Activated CD4-positive, alpha-beta T cell treated with anti-CD3 and anti-CD28 coated beads, Interleukin-10, Interleukin-2, amounts not matched to agents 100 ng/mL and 50 ng/mL, durations not matched to agents 16 hours and 8 hours (primary cell): ENCODE measurements around the gene RITA1.

ENCODE experiments used
- DNase-seq: peaks from one replicate; pipeline ENCODE4 v3.0.0-alpha.2; 2020

RITA1 gene

DNA sequence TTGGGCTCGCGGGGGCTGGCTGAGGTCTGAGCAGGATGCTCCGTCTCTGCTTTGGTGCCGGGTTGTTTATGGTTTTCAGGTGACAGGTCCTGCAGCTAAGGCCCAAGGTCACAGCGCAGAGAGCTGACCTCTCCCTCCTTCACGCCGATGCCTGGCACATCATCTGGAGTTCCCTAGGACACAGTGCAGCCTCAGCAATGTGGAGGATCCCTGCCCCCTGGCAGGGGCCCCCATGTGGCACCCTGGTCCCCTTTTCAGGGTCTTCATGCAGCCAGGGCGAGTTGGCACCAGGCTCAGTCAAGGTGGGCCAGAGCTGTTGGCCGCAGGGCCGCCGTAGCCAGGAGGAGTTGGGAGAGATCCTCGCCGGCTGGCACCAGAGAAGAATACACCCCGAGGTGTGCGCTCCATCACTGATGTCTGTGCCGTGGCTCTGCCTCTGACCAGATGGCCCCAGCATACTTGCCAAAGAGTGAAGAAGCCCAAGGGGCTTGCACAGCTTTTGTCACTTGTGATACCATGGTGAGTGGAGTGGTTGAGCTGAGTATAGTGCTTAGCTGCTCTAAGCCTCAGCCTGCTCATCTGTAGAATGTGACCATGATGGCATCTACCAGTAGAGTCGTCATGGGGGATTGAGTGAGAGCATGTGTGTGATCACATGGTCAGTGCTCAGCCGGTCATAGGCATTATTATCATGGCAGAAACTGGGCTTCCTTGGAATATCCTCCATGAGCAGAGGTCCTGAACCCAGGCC is 46.7 kb downstream of the RITA1 start:
- no peak for DNase-seq

DNA sequence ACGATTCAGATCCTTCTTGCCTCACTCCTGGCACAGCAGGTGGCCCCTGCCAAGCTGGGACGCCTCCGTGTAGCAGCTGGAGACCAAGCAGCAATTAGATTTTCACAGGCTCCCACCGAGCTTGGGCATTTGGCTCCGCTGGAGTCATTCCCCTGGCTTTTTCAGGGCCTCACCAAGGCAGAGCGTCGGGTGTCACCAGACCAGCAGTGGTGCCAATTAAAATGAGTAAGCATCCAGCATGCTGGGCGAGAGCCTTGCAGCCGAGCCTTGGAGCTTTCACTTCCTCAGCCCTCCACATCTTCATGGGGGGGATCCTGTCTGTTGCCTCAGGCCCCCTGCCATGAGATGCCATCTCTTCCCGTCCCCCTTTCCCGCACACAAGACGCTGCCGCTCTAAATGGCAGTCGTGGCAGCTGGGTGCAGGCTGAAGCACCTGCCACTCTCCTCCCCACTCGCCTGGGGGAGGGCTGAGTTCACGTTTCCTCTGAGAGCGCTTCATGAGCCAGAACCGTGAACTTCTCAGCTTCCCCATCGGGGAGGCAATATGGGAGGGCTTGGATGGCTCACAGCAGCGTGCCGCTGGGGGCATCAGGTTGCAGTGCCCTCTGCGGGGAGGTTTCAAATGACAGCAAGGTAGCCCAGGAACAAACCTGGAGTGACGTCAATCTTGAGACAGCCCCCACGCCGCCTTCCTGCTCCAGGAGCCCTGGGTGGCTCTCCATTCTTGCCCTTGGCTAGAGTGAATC is 47.5 kb downstream of the RITA1 start:
- DNase-seq = peak; percentile 64

DNA sequence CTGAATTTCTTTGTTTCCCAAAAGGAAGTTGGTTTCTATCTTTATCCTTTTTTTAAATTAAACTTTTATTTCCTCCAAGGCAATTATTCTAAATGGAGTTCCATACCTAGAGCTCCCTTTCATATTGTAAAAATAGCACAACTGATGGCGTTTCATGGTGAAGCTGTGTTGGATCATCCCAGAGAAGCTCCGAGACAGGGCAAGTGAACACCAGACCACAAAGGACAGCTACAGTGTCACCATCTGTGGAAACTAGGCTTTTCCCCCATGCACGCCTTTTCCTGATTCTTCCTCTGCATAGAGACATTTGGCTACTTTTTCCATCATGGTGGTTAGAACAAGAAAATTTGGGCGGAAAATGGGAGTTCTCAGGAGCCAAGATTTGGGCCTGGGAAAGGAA is 48.4 kb downstream of the RITA1 start:
- DNase-seq = no peak

DNA sequence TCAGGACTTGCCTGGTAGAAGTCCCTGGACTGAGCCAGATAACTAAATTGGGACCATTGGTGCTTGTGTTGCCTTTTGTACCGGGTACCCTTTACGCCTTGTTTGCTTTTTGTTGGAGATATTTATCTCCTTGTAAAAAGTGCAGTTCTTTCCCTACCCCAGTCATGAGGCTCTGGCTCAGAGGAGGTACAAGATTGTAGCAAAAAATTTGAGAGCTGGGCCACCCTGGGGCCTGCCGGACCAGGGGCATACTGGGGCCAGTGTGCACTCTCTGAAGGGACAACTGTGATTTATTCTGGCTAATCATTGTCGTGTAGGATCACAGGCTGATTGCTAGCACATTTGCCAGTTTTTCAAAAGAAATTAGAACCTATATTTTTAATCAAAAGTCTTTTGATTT is 49.0 kb downstream of the RITA1 start:
- no peak for DNase-seq

DNA sequence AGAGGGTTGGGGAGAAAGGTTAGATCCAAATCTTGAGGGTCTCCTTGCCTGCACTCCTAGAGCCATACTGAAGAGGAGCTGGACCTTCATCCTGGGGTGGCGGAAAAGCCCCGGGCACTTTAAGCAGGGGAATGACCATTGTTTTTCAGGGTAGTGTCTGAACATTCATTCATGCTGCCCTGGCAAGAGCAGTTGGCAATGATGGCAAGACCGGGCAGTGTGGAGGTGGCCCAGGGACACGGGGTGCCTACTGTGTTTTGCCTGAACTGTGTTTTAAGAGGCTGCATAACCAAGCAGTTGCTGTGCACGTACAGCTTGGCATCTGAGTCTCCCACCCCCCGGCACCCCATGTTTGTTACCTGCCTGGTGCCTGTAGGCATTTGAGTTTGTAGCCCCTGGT is 50.5 kb downstream of the RITA1 start:
- no peak for DNase-seq

DNA sequence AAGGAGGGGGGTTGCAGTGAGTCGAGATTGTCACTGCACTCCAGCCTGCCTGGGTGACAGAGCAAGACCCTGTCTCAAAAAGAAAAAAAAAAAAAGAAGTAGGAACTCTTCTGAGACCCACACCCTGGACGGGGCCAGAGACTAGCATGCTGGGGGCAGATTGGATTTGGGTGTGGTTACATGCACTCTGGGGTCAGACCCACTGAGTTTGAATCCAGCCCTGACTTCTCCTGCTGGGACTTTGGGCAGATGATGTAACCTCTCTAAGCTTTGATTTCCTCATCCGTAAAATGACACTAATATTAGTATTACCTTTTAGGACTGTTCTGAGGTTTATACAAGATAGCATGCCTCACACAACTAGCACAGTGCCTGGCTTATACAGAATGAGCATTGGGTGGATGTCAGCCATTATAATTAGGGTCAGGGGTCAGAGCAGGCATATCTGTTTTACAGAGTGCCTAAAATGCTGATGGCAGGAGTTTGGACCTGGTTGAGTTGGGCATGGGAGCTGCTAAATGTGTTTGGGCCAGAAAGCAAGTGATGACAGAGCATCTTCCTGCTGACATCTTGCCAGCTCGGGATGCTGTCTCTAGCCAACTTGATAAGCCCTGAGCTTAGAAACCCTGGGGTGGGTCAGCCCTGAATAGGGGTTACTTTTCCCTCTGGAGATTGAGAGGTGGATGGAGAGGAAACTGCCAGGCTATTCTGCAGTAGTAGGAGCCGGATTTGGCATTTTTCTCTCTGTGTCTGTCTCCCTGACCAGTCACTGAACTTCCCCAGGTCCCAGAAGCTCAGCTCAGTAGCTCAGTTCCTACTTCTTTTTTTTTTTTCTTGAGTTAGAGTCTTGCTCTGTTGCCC is 51.2 kb downstream of the RITA1 start:
- DNase-seq = no peak

DNA sequence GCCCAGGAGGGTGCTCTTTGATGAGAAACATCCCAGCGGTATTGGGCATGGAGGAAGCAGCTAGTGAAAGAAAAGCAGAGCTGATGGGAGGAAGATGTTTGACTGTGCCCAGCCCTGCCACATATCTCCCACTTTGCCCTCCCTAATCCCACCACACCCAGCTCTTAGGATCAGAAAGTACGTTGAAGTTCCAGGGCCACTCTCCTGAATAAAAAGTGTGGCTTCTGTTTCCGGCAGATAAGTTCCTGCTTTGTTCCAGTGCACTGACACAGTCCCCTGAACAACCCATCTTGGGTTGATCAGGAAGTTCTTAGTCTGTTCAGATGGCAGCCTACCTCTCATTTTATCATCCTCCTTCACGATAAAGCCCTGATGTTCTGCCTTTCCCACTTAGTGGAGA is 52.2 kb downstream of the RITA1 start:
- DNase-seq = no peak

DNA sequence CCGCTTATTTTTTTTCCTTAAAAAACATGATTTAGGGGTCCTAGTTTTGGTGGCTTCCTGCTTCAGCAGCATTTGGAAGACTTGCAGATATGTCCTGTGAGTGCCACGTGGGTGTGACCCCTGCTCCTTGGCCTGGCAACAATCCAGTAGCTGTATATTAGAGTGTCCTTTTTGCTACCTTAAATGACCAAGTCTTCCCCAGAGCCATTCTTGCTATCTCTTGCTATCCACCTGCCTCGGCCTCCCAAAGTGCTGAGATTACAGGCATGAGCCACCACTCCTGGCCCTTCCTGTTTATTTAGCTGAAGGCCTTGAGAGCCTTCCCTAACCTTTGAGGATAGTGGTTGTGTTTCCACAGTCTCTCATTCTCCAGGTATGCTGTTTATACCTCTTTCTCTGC is 52.8 kb downstream of the RITA1 start:
- DNase-seq = no peak

DNA sequence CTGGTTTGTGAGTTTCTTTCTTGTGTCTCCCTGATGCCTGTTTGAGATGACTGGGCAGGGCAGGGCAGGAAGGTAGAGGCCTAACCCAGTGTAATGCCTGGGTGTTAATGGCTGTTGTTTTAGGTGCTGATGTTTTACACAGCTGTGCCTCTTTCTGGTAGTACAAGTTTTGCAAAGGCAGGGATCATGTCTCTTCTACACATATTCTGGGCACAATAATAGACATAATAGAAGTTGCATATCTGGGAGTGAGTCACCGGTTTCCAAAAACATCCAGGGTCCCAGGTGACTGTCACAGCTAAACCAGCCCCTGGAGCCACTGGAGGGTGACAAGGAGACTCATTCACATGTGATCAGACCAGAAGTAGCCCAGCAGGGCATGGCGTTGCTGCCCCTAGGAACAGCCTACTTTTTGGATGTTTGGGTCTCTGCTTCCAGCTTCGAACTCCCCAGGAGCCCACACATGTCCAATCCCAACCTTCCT is 53.8 kb downstream of the RITA1 start:
- no peak for DNase-seq

DNA sequence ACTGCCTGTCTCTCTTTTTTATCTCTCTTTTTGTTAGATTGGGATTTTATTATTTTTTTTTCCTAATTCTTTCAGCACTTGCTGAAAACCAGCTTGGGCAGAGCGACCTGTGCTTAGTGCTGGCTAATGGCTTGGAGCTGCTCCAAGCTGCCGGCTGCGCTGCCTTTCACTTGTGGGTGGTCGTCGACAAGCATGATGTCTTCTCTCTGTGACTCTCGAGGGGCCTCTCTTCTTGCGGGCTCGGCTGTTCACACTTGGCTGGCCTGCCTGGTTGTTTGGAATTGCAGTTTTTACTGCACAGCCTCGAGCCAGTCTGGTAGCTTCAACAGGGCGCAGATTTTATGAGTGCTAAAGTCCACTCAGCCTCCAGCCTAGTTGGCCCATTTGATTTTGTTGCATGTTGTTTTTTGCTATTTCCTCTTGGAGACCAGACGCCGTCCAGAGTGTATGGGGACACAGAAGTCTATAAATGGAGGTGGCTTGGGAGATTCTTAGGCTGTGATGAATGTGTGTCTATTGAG is 54.4 kb downstream of the RITA1 start:
- no peak for DNase-seq

DNA sequence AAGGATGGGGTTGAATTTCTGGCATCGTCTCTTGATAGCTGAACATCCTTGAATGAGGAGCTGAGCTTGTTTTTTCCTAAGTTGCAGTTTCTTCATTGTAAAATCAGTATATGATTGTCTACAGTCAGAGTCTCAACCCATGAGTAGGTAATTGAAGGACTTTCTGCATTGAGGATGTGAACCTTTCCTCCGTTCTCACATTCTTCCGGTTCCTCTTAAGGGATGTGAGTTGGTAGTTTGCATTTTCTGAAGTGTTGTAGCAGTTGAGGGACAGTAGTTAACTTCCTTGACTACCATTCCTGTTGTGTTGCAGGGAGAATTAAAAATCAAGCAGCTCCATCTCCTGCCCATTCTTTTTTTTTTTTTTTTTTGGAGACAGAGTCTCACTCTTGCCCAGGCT is 54.9 kb downstream of the RITA1 start:
- no peak for DNase-seq

DNA sequence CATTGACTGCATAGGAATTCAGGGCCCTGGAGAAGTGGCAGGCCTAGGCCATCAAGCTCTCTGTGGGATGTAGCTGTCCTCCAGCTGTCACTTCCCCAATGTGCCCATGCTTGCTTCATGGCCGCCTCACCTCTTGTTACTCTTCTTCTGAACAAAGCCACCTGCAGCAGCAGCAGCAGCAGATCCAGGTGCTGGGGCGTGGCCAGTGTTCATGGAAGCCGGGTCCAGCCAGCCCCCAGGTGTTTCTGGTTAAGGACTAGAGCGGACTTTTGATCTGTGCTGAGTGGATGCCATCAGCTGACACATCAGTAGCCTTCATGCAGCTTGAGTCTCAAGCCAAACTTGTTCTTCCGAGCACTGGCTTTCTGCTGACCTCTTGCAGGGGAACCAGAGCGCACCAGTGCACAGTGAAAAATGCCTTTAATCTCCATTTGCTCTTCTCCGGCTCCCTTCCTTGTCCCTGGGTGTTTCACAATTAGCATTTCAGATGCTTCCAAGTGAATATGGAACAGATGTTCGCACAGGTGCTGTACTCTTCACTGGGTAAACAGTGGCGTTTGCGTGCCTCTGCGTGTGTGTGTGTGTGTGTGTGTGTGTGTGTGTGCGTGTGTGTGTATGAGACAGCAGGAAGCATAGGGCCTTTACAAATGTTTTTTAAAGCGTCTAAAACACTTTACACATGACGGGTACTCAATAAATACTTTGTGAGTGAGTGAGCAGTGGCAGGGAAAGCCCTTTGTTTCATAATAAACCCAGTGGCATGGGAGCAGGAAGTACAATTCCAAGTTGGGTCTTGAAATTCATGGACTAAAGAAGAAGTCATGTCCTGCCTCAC is 55.9 kb downstream of the RITA1 start:
- no peak for DNase-seq
